Testis (tissue), 3 donors: ENCODE results near the gene SATB1. TPM values are rescaled to one million over a fixed set of nuclear protein-coding genes. Genes with fewer than 3 reads are reported as not detected.
A peak's percentile ranks its signal among the peaks of the same experiment; 100 is the strongest.

Experiments
- DNase-seq: peaks from one replicate; pipeline ENCODE4 v3.0.0-alpha.2; 2019
- H3K27ac ChIP-seq, 2 donors: fragments of 200-600 bp; sonication (generic); one replicate each; pipeline ENCODE4 v1.5.1; 2019
- H3K27me3 ChIP-seq: fragments of 200-600 bp; sonication (generic); one replicate; pipeline ENCODE4 v1.5.1; 2019
- H3K36me3 ChIP-seq: fragments of 200-600 bp; sonication (generic); one replicate; pipeline ENCODE4 v1.5.1; 2017; ENCODE audit warnings: low read depth; ENCODE audit errors: missing control alignments
- H3K4me1 ChIP-seq: fragments of 200-600 bp; sonication (generic); one replicate; pipeline ENCODE4 v1.5.1; 2019
- H3K4me3 ChIP-seq, 2 donors: fragments of 200-600 bp; sonication (generic); one replicate each; pipeline ENCODE4 v1.5.1; 2017 to 2019
- H3K9me3 ChIP-seq: fragments of 200-600 bp; sonication (generic); one replicate; pipeline ENCODE4 v1.5.1; 2017
- CTCF ChIP-seq, 3 experiments: fragments of 450-650 bp in 2 of 3; fragments of 200-600 bp in 1 of 3; sonication (generic) in 1 of 3; IDR thresholded peaks; one replicate each; pipeline ENCODE4 v1.5.1; 2016 to 2019; ENCODE audit warnings: antibody characterized with exemption in 3 of 3, mild to moderate bottlenecking in 2 of 3, moderate library complexity in 1 of 3
- POLR2A ChIP-seq: fragments of 450-650 bp; IDR thresholded peaks from one replicate; pipeline ENCODE4 v1.6.1; 2017; ENCODE audit warnings: antibody characterized with exemption, mild to moderate bottlenecking, moderate library complexity
- WGBS, 2 donors: methylation state at CpG; one replicate each; pipeline ENCODE4 v1.1.5; 2018; 5-methylcytosine and 5-hydroxymethylcytosine counted together
- intact Hi-C: fragments of 100-400 bp; cut with DNase I; formaldehyde crosslinking; loops from one replicate; pipeline ENCODE4 v1.15.1; 2023; ENCODE audit warnings: low total_unique reads
- polyA plus RNA-seq: library from polyadenylated mRNA; stranded (reverse); fragments of 350-450 nt; fragmentation: Illumina TruSeq; extraction: RNeasy Lipid Tissue Mini Kit (QIAGEN cat#74804); gene quantifications from one replicate; pipeline ENCODE4 v1.2.3, GENCODE V29; 2014; ENCODE audit warnings: low read depth, low replicate concordance; ENCODE audit not compliant: insufficient read depth
- total RNA-seq, 2 donors: library from RNA; depleted of rRNA; stranded (reverse); fragments of >200 nt; gene quantifications; one replicate each; pipeline ENCODE4 v1.2.3, GENCODE V29; 2016

The SATB1 gene
- total and polyA plus RNA-seq, 3 donors from 2014 or later: 12.6 to 44.4 (median 36.1) TPM

- no peak overlapping the region for H3K27ac ChIP-seq
- intact Hi-C loops: no loop called here
- no peaks in the 10 kb centered on the region for H3K36me3 ChIP-seq
- H3K27me3 ChIP-seq: no peaks in the 10 kb centered on the region
- TF ChIP-seq POLR2A: no peak
- TF ChIP-seq CTCF (IDR thresholded peaks at IDR 0.05): peak in 1 of 3 experiments; percentile 68
- no peaks in the 10 kb centered on the region for H3K4me1 ChIP-seq
- DNase-seq: no peak
- H3K9me3 ChIP-seq: no peaks in the 10 kb centered on the region
- H3K4me3 ChIP-seq: no peak overlapping the region
- WGBS, 2 donors: 40 to 42% methylated on average over 2 of the region's 2 CpGs
Measured at GRCh38 chr3:18389108-18389733, 35.9 kb downstream of the SATB1 start.

- DNase-seq: no peak
- H3K27me3 ChIP-seq: no peaks in the 10 kb centered on the region
- TF ChIP-seq POLR2A: no peak
- TF ChIP-seq CTCF (IDR thresholded peaks at IDR 0.05): no peak
- H3K9me3 ChIP-seq: no peaks in the 10 kb centered on the region
- no peak overlapping the region for H3K27ac ChIP-seq
- H3K4me1 ChIP-seq: no peaks in the 10 kb centered on the region
- no peak overlapping the region for H3K4me3 ChIP-seq
- intact Hi-C loops: no loop called here
- 93 to 95% methylated on average over 9 of the region's 9 CpGs for WGBS, 2 donors
- no peaks in the 10 kb centered on the region for H3K36me3 ChIP-seq
Measured at GRCh38 chr3:18386274-18386890, 38.8 kb downstream of the SATB1 start.

GRCh38 chr3:18385706-18386105 lies 39.4 kb downstream of the SATB1 start:
- H3K4me3 ChIP-seq: no peak overlapping the region
- TF ChIP-seq POLR2A: no peak
- TF ChIP-seq CTCF (IDR thresholded peaks at IDR 0.05): no peak
- DNase-seq: no peak
- no peaks in the 10 kb centered on the region for H3K27me3 ChIP-seq
- no peaks in the 10 kb centered on the region for H3K9me3 ChIP-seq
- no peaks in the 10 kb centered on the region for H3K4me1 ChIP-seq
- H3K36me3 ChIP-seq: no peaks in the 10 kb centered on the region
- 83 to 91% methylated on average over 4 of the region's 4 CpGs for WGBS, 2 donors
- no peak overlapping the region for H3K27ac ChIP-seq
- intact Hi-C loops: no loop called here

- Histone ChIP-seq H3K27me3 (no peaks in the 10 kb centered on the region), H3K4me3 (no peak overlapping the region), H3K9me3 (no peaks in the 10 kb centered on the region), H3K27ac (no peak overlapping the region), H3K4me1 (no peaks in the 10 kb centered on the region), H3K36me3 (no peaks in the 10 kb centered on the region)
- intact Hi-C loops: no loop called here
- TF ChIP-seq CTCF (IDR thresholded peaks at IDR 0.05): no peak
- no peak for TF ChIP-seq POLR2A
- DNase-seq: no peak
Measured at GRCh38 chr3:18382760-18383369, 42.3 kb downstream of the SATB1 start.
